HG03575 (cell line): ENCODE data around the gene SYTL2.

Experiments used
- ATAC-seq: cut with Tn5 transposase; IDR thresholded peaks from one replicate; pipeline ENCODE4 v1.9.1; 2021; ENCODE audit not compliant: unreplicated experiment, insufficient number of reproducible peaks, low FRiP score; ENCODE audit errors: extremely low read depth

SYTL2 gene

GRCh38 chr11:85769771-85770170 lies 41.2 kb downstream of the SYTL2 start:
- ATAC-seq: no peak

DNA sequence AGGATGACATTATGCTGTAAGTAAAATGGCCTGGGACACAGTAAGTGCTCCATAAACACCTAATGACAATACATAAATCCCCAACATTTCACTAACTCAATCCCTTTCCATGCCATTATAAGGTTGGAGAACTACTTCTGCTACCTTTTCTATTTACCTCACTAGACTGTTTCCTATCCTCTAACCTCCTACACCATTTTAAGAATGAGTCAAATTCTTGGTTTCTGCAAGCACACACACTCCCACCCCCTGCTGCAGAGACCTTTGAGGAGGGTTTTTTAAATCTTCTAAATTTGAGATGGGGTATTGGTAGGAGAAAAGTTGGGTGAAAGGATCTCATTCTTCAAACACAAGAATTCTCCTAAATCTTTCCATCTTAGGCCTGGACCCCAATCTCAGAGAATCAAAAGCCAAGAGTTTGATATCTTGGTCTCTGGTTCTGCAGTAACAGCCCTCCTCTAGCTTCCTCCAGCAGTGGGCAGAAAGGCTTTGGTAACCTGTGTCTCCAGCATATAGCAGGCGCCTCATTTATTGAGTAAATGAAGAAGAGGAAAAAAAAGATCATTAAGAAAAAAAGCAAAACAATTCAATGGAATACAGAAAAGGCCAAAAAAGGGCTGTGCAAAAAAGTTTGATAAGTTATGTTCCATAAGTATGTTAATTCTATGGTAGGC lies 42.3 kb downstream of the SYTL2 start:
- no peak for ATAC-seq

- ATAC-seq: no peak
Observed at GRCh38 chr11:85767246-85767945, 43.5 kb downstream of the SYTL2 start.

- ATAC-seq: no peak
Observed at GRCh38 chr11:85766721-85767161, 44.2 kb downstream of the SYTL2 start.

DNA sequence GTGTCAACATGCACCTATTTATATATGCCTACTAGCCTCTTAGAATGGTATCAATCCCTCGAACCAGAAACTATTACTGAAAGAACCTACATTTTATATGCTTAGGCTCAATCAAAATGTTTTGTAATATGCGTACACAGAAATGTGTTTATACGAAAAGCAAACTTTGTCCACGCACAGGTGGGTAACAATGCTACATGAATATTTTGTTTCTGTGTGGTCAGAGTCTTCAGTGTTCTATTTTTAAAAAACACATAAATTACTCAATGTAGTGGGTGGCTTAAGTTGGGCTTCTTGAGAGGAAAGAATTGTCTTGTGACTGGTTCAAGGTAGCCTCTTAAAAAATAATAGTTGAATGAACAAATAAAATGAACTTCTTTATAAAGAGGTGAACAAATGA lies 46.1 kb downstream of the SYTL2 start:
- ATAC-seq: no peak

GRCh38 chr11:85762226-85762625 lies 48.7 kb downstream of the SYTL2 start:
- no peak for ATAC-seq

- no peak for ATAC-seq
Observed at GRCh38 chr11:85759915-85760314, 51.0 kb downstream of the SYTL2 start.

DNA sequence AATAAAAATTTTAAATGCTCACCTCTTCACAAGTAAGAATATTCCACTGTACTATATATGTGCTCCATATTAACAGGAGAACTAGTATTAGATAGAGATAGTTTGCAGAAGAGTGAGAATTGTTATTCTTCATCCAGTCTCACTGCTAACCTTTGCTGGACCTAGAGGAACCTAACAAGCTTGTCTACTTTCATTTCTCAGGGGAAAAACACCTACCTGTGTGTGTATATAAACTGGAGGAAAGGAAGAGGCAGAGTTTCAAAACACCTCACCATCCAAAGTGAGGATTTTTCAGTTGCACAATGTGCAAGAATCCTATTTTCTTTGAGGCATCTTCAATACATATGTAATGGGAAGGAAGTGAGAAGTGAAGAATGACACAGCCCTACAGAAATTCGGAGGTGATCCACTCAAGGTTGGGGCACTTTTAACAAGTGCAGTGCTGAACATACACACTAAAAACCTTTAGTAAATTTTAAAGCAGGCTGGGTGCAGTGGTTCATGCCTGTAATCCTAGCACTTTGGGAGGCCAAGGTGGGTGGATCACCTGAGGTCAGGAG lies 52.4 kb downstream of the SYTL2 start:
- no peak for ATAC-seq

- no peak for ATAC-seq
Observed at GRCh38 chr11:85758026-85758425, 52.9 kb downstream of the SYTL2 start.

- no peak for ATAC-seq
Observed at GRCh38 chr11:85756401-85757200, 54.3 kb downstream of the SYTL2 start.

DNA sequence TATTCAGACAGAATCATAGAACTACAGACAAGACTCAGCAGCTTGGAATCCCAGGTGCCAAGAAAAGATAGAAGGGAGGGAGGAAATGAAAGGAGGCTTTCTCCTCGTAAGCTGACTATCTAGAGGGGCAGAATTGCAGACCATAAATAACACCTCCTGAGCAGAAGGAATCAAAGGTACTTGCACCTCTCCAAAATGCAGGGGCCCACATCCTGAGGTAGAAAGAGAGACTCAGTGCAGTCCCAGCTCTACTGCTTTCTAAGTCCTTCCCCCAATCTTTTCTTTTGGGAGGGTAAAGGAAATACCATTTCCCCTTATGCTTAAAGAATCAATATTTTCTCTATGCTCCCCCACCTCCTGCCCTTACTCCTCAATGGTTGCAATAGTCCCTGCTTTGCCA lies 55.2 kb downstream of the SYTL2 start:
- no peak for ATAC-seq

- ATAC-seq: no peak
Observed at GRCh38 chr11:85755285-85755684, 55.7 kb downstream of the SYTL2 start.

GRCh38 chr11:85752890-85753581 lies 57.9 kb downstream of the SYTL2 start:
- no peak for ATAC-seq

- ATAC-seq: no peak
Observed at GRCh38 chr11:85752201-85752889, 58.6 kb downstream of the SYTL2 start.

DNA sequence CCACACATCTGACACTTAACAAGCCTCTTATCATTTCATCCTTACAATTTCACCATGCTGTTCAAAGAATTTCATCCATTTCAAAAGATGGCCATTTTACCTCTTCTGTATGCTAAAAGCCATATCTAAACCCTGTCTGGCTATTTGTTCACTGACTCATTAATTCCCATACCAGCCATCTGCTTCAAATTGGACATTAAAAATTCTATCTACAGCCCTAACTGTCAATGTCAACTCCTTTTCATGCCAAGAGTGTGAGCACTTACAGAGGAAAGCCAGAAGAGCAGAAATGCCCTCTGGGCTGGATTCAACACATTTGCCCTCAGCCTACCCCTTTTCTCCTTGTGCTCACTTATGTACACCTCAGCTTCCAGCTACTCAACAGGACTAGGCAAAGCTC lies 59.2 kb downstream of the SYTL2 start:
- no peak for ATAC-seq

DNA sequence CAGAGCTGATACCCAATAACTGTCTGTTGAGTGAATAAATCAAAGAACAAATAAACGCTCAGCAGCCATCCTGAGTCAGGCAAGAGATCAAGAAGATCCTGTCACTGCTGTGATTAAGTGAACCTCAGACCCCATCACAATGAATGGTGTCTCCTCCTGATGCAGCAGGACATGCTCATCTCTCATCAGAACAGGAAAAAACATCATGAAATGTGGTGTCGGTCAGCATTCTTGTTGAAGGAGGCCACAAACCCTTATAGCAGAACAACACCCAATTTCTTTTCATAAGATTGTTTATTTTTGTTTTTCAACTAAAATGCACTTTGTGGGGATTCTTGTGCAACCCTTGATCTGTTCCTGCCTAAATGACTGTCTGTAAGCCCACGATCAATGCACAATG lies 60.3 kb downstream of the SYTL2 start:
- no peak for ATAC-seq

DNA sequence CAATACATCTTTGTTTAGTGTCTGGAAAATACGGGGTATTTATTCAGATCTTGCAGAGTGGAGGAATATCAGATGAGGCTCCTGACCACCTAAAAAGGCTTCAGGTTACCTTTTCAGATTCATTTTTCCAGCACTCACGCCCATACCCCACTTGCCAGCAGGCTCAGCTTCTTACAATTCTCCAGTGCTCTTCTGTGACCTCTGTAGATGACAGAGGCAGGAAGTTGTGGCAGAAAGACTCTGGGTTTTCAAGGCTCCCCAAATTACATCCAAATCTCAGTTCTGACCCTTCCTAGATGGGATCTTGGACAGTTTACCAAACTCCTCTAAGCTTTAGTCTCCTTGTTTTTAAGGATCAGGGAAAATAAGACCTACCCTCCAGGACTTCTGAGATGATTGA lies 61.1 kb downstream of the SYTL2 start:
- ATAC-seq: no peak

DNA sequence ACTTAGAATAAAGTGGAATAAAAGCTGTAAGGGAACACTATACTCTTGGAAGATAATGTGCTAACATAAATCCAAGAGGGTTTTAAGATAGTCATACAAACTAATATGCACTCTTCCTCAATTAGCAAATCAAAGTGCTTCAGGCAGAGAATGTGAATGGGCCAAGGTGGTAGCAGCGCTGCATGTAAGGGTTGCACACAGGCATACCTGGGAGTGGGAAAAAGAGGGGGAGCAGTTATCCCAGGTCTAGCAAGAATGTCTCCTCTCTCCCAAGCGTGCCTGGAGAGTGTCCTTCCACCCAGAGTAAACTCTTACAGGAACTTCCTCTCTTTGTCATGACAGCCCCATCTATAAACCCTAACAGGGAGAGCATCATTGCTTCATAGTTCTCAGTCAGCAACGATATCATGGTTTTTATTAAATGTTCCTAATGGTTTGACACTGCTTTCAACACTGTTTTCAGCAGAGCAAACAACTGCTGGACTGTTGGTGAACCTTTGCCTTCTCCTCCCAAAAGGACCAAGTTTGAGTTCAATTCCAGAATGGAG lies 61.6 kb downstream of the SYTL2 start:
- no peak for ATAC-seq
